GM23338 (cell line): ENCODE data around the gene MBD5. TPM values are rescaled to one million over a fixed set of nuclear protein-coding genes. Genes with fewer than 3 reads are reported as not detected.

Experiments
- ATAC-seq: fragments of 200-7000 bp; cut with Tn5 transposase; 3 replicates; pipeline ENCODE4 v1.9.1; 2020
- DNase-seq: peaks from one replicate; pipeline ENCODE4 v3.0.0-alpha.2; 2015; ENCODE audit warnings: low spot score
- H2AFZ ChIP-seq: fragments of 200-600 bp; sonication (generic); 2 replicates; pipeline ENCODE4 v1.8.0; 2016; ENCODE audit warnings: antibody characterized with exemption, mild to moderate bottlenecking, moderate library complexity
- H3F3A ChIP-seq: fragments of 200-600 bp; sonication (generic); replicated peaks from 2 replicates; pipeline ENCODE4 v1.8.0; 2017; ENCODE audit warnings: antibody characterized with exemption, mixed run types, low read depth
- H3K27ac ChIP-seq: fragments of 200-600 bp; sonication (generic); 2 replicates; pipeline ENCODE4 v1.6.1; 2016; ENCODE audit warnings: low read depth
- H3K27me3 ChIP-seq: fragments of 200-600 bp; sonication (generic); 2 replicates; pipeline ENCODE4 v1.8.0; 2016; ENCODE audit warnings: mild to moderate bottlenecking, mixed run types, moderate library complexity; ENCODE audit not compliant: insufficient read depth
- H3K36me3 ChIP-seq: fragments of 200-600 bp; sonication (generic); 2 replicates; pipeline ENCODE4 v1.8.0; 2016; ENCODE audit warnings: mild to moderate bottlenecking; ENCODE audit not compliant: insufficient read depth
- H3K4me1 ChIP-seq: fragments of 200-600 bp; sonication (generic); 2 replicates; pipeline ENCODE4 v1.8.0; 2016; ENCODE audit warnings: mild to moderate bottlenecking, moderate library complexity; ENCODE audit not compliant: insufficient read depth
- H3K4me2 ChIP-seq: fragments of 200-600 bp; sonication (generic); 2 replicates; pipeline ENCODE4 v1.7.1; 2017; ENCODE audit warnings: mixed run types
- H3K4me3 ChIP-seq: fragments of 200-600 bp; sonication (generic); 2 replicates; pipeline ENCODE4 v1.6.1; 2016; ENCODE audit warnings: mixed run types
- H3K79me2 ChIP-seq: fragments of 200-600 bp; sonication (generic); replicated peaks from 2 replicates; pipeline ENCODE4 v1.8.0; 2017; ENCODE audit warnings: mild to moderate bottlenecking; ENCODE audit not compliant: insufficient read depth
- H3K9me2 ChIP-seq: fragments of 200-600 bp; sonication (generic); 2 replicates; pipeline ENCODE4 v1.8.0; 2017; ENCODE audit not compliant: insufficient read depth
- H4K20me1 ChIP-seq: fragments of 200-600 bp; sonication (generic); replicated peaks from 2 replicates; pipeline ENCODE4 v1.8.0; 2017; ENCODE audit warnings: mild to moderate bottlenecking; ENCODE audit not compliant: insufficient read depth
- H3K27ac Mint-ChIP-seq: 2 replicates; pipeline ENCODE4 v1.8.0; 2020; ENCODE audit warnings: inconsistent platforms, mild to moderate bottlenecking, moderate library complexity, mixed read lengths
- H3K27me3 Mint-ChIP-seq: 3 replicates; pipeline ENCODE4 v1.8.0; 2022; ENCODE audit warnings: low read depth, mild to moderate bottlenecking, moderate library complexity, mixed read lengths, inconsistent platforms; ENCODE audit not compliant: insufficient read depth, poor library complexity
- H3K36me3 Mint-ChIP-seq: 3 replicates; pipeline ENCODE4 v1.8.0; 2021; ENCODE audit warnings: low read depth, mild to moderate bottlenecking, inconsistent platforms, moderate library complexity, mixed read lengths
- H3K4me1 Mint-ChIP-seq: 3 replicates; pipeline ENCODE4 v1.8.0; 2020; ENCODE audit warnings: mild to moderate bottlenecking, inconsistent platforms, mixed read lengths
- H3K4me3 Mint-ChIP-seq: 3 replicates; pipeline ENCODE4 v1.8.0; 2021; ENCODE audit warnings: moderate library complexity, mild to moderate bottlenecking, inconsistent platforms, mixed read lengths
- H3K9me3 Mint-ChIP-seq: 3 replicates; pipeline ENCODE4 v1.8.0; 2020; ENCODE audit warnings: moderate library complexity, mild to moderate bottlenecking, inconsistent platforms, mixed read lengths
- CREB1 ChIP-seq: fragments of 250-450 bp; sonication (Bioruptor Pico); IDR thresholded peaks from 2 replicates; pipeline ENCODE4 v1.5.0; 2020; ENCODE audit warnings: low read depth, mild to moderate bottlenecking, moderate library complexity
- EZH2 ChIP-seq: fragments of 200-600 bp; sonication (generic); IDR thresholded peaks from one replicate; pipeline ENCODE4 v1.8.0; 2017; ENCODE audit warnings: antibody characterized with exemption, mild to moderate bottlenecking, low read depth; ENCODE audit not compliant: unreplicated experiment
- EZH2phosphoT487 ChIP-seq: fragments of 200-600 bp; sonication (generic); IDR thresholded peaks from one replicate; pipeline ENCODE4 v1.8.1; 2018; ENCODE audit warnings: antibody characterized with exemption; ENCODE audit not compliant: unreplicated experiment
- JUNB ChIP-seq: IDR thresholded peaks from one replicate; pipeline ENCODE4 v1.6.1; 2016; ENCODE audit warnings: antibody characterized with exemption; ENCODE audit not compliant: unreplicated experiment
- NANOG ChIP-seq: IDR thresholded peaks from 2 replicates; pipeline ENCODE4 v1.6.1; 2016; ENCODE audit warnings: antibody characterized with exemption, borderline replicate concordance
- POLR2AphosphoS5 ChIP-seq: IDR thresholded peaks from 2 replicates; pipeline ENCODE4 v1.6.1; 2016; ENCODE audit warnings: antibody characterized with exemption, low read depth
- STAT1 ChIP-seq: IDR thresholded peaks from one replicate; pipeline ENCODE4 v1.6.1; 2016; ENCODE audit warnings: antibody characterized with exemption; ENCODE audit not compliant: unreplicated experiment
- ZNF114 ChIP-seq: fragments of 250-450 bp; sonication (Bioruptor Pico); IDR thresholded peaks from 2 replicates; pipeline ENCODE4 v1.5.0; 2020; ENCODE audit warnings: mild to moderate bottlenecking, moderate library complexity
- ZNF331 ChIP-seq: fragments of 250-450 bp; sonication (Bioruptor Pico); IDR thresholded peaks from 2 replicates; pipeline ENCODE4 v1.5.0; 2020; ENCODE audit warnings: low read depth, mild to moderate bottlenecking, moderate library complexity
- polyA plus RNA-seq: library from polyadenylated mRNA; unstranded; fragments of >200 nt; fragmentation: Nextera tagmentation; extraction: Ambion mirVana; gene quantifications from 2 replicates; pipeline ENCODE4 v1.2.1, GENCODE V29; 2016
- total RNA-seq: library from RNA; depleted of rRNA; stranded (reverse); fragments of >200 nt; shearing (Covaris generic); gene quantifications from 2 replicates; pipeline ENCODE4 v1.2.3, GENCODE V29; 2014
- TF ChIP-seq, protein P1 (sequence below): IDR thresholded peaks from 2 replicates; pipeline ENCODE4 v1.6.1; 2016; ENCODE audit warnings: antibody characterized with exemption
- TF ChIP-seq, protein P2 (sequence below): fragments of 250-450 bp; sonication (Bioruptor Pico); IDR thresholded peaks from 2 replicates; pipeline ENCODE4 v1.5.0; 2020; ENCODE audit warnings: mild to moderate bottlenecking, moderate library complexity
- TF ChIP-seq, protein P3 (sequence below), 2 experiments: fragments of 200-600 bp in 1 of 2; sonication (generic) in 1 of 2; conservative IDR thresholded peaks; 2 replicates each; pipeline versions ENCODE4 v1.5.1 to v1.6.1; 2016 to 2017; ENCODE audit warnings: antibody characterized with exemption in 2 of 2, low read depth in 2 of 2, mild to moderate bottlenecking in 2 of 2, moderate library complexity in 1 of 2
- TF ChIP-seq, protein P4 (sequence below): IDR thresholded peaks from one replicate; pipeline ENCODE4 v1.6.1; 2018; ENCODE audit warnings: antibody characterized with exemption; ENCODE audit not compliant: unreplicated experiment

The MBD5 gene
- total and polyA plus RNA-seq, 2 experiments from 2014 or later = 16.2 to 23.1 TPM

DNA sequence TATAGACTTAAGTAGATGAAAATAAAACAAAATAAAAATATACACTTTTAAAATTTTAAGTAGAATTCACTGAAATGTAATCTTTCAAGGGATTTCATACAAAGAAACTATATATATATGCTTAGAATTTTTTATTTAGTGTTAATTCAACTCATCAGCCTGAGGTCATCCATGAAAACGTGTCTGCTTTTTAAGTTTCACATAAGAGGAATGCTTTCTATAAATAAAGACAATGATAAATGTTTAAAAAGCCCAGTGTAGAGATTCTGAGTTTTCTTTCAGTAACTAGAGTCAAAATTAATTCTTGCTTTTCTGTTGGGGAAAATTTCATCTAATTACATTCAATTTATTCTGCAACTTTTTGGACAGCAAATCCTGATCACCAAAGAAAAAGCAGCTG is 213.3 kb downstream of the MBD5 start:
- ATAC-seq (no peak), DNase-seq (no peak)
- H3F3A ChIP-seq = no peaks in the 10 kb centered on the region
- H3K4me1 ChIP-seq = no peaks in the 10 kb centered on the region
- peaks cover 6% of the 10 kb centered on the region; the same call in 2 of the 3 replicates for H3K9me3 Mint-ChIP-seq
- peaks cover 8% of the 10 kb centered on the region; the same call in 1 of the 2 replicates for H3K36me3 ChIP-seq
- no peaks in the 10 kb centered on the region for H3K27me3 Mint-ChIP-seq
- no peaks in the 10 kb centered on the region for H3K4me1 Mint-ChIP-seq
- no peak overlapping the region for H3K4me3 ChIP-seq
- H2AFZ ChIP-seq = no peak overlapping the region
- H3K27ac Mint-ChIP-seq = no peak overlapping the region
- H3K27ac ChIP-seq = no peak overlapping the region
- H3K4me3 Mint-ChIP-seq = no peak overlapping the region
- TF ChIP-seq CREB1 (CRISPR knock-in tag) (no peak), EZH2phosphoT487 (no peak), STAT1 (no peak), ZNF331 (no peak), ZNF114 (no peak), JUNB (no peak), NANOG (no peak), POLR2AphosphoS5 (no peak), EZH2 (no peak)
- TF ChIP-seq, protein P1, sequence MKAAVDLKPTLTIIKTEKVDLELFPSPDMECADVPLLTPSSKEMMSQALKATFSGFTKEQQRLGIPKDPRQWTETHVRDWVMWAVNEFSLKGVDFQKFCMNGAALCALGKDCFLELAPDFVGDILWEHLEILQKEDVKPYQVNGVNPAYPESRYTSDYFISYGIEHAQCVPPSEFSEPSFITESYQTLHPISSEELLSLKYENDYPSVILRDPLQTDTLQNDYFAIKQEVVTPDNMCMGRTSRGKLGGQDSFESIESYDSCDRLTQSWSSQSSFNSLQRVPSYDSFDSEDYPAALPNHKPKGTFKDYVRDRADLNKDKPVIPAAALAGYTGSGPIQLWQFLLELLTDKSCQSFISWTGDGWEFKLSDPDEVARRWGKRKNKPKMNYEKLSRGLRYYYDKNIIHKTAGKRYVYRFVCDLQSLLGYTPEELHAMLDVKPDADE = no peak
- TF ChIP-seq, protein P2, sequence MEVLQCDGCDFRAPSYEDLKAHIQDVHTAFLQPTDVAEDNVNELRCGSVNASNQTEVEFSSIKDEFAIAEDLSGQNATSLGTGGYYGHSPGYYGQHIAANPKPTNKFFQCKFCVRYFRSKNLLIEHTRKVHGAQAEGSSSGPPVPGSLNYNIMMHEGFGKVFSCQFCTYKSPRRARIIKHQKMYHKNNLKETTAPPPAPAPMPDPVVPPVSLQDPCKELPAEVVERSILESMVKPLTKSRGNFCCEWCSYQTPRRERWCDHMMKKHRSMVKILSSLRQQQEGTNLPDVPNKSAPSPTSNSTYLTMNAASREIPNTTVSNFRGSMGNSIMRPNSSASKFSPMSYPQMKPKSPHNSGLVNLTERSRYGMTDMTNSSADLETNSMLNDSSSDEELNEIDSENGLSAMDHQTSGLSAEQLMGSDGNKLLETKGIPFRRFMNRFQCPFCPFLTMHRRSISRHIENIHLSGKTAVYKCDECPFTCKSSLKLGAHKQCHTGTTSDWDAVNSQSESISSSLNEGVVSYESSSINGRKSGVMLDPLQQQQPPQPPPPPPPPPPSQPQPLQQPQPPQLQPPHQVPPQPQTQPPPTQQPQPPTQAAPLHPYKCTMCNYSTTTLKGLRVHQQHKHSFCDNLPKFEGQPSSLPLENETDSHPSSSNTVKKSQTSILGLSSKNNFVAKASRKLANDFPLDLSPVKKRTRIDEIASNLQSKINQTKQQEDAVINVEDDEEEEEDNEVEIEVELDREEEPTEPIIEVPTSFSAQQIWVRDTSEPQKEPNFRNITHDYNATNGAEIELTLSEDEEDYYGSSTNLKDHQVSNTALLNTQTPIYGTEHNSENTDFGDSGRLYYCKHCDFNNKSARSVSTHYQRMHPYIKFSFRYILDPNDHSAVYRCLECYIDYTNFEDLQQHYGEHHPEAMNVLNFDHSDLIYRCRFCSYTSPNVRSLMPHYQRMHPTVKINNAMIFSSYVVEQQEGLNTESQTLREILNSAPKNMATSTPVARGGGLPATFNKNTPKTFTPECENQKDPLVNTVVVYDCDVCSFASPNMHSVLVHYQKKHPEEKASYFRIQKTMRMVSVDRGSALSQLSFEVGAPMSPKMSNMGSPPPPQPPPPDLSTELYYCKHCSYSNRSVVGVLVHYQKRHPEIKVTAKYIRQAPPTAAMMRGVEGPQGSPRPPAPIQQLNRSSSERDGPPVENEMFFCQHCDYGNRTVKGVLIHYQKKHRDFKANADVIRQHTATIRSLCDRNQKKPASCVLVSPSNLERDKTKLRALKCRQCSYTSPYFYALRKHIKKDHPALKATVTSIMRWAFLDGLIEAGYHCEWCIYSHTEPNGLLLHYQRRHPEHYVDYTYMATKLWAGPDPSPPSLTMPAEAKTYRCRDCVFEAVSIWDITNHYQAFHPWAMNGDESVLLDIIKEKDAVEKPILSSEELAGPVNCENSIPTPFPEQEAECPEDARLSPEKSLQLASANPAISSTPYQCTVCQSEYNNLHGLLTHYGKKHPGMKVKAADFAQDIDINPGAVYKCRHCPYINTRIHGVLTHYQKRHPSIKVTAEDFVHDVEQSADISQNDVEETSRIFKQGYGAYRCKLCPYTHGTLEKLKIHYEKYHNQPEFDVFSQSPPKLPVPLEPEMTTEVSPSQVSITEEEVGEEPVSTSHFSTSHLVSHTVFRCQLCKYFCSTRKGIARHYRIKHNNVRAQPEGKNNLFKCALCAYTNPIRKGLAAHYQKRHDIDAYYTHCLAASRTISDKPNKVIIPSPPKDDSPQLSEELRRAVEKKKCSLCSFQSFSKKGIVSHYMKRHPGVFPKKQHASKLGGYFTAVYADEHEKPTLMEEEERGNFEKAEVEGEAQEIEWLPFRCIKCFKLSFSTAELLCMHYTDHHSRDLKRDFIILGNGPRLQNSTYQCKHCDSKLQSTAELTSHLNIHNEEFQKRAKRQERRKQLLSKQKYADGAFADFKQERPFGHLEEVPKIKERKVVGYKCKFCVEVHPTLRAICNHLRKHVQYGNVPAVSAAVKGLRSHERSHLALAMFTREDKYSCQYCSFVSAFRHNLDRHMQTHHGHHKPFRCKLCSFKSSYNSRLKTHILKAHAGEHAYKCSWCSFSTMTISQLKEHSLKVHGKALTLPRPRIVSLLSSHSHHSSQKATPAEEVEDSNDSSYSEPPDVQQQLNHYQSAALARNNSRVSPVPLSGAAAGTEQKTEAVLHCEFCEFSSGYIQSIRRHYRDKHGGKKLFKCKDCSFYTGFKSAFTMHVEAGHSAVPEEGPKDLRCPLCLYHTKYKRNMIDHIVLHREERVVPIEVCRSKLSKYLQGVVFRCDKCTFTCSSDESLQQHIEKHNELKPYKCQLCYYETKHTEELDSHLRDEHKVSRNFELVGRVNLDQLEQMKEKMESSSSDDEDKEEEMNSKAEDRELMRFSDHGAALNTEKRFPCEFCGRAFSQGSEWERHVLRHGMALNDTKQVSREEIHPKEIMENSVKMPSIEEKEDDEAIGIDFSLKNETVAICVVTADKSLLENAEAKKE = no peak
- TF ChIP-seq, protein P3, sequence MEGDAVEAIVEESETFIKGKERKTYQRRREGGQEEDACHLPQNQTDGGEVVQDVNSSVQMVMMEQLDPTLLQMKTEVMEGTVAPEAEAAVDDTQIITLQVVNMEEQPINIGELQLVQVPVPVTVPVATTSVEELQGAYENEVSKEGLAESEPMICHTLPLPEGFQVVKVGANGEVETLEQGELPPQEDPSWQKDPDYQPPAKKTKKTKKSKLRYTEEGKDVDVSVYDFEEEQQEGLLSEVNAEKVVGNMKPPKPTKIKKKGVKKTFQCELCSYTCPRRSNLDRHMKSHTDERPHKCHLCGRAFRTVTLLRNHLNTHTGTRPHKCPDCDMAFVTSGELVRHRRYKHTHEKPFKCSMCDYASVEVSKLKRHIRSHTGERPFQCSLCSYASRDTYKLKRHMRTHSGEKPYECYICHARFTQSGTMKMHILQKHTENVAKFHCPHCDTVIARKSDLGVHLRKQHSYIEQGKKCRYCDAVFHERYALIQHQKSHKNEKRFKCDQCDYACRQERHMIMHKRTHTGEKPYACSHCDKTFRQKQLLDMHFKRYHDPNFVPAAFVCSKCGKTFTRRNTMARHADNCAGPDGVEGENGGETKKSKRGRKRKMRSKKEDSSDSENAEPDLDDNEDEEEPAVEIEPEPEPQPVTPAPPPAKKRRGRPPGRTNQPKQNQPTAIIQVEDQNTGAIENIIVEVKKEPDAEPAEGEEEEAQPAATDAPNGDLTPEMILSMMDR (conservative IDR thresholded peaks at IDR 0.05; ENCODE audit: low read depth in 2 of 2) = no peak
- TF ChIP-seq, protein P4, sequence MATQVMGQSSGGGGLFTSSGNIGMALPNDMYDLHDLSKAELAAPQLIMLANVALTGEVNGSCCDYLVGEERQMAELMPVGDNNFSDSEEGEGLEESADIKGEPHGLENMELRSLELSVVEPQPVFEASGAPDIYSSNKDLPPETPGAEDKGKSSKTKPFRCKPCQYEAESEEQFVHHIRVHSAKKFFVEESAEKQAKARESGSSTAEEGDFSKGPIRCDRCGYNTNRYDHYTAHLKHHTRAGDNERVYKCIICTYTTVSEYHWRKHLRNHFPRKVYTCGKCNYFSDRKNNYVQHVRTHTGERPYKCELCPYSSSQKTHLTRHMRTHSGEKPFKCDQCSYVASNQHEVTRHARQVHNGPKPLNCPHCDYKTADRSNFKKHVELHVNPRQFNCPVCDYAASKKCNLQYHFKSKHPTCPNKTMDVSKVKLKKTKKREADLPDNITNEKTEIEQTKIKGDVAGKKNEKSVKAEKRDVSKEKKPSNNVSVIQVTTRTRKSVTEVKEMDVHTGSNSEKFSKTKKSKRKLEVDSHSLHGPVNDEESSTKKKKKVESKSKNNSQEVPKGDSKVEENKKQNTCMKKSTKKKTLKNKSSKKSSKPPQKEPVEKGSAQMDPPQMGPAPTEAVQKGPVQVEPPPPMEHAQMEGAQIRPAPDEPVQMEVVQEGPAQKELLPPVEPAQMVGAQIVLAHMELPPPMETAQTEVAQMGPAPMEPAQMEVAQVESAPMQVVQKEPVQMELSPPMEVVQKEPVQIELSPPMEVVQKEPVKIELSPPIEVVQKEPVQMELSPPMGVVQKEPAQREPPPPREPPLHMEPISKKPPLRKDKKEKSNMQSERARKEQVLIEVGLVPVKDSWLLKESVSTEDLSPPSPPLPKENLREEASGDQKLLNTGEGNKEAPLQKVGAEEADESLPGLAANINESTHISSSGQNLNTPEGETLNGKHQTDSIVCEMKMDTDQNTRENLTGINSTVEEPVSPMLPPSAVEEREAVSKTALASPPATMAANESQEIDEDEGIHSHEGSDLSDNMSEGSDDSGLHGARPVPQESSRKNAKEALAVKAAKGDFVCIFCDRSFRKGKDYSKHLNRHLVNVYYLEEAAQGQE = no peak
- no peaks in the 10 kb centered on the region for H4K20me1 ChIP-seq
- H3K36me3 Mint-ChIP-seq = peaks cover 35% of the 10 kb centered on the region
- no peak overlapping the region for H3K4me2 ChIP-seq
- 0 out of 2 replicates have a peak, but pooled peaks cover 2% of the 10 kb centered on the region for H3K79me2 ChIP-seq
- H3K9me2 ChIP-seq = no peaks in the 10 kb centered on the region
- no peaks in the 10 kb centered on the region for H3K27me3 ChIP-seq
